Gastroesophageal sphincter (tissue), 3 donors: ENCODE results near the gene RASL11A.

Source experiments
- EP300 ChIP-seq: sonication (generic); formaldehyde crosslinking; IDR thresholded peaks from one replicate; pipeline ENCODE4 v1.6.1; 2017; ENCODE audit warnings: antibody characterized with exemption, mild to moderate bottlenecking
- POLR2A ChIP-seq, 2 donors: fragments of 450-650 bp; IDR thresholded peaks; one replicate each; pipeline ENCODE4 v1.6.1; 2017; ENCODE audit warnings: antibody characterized with exemption in 2 of 2, mild to moderate bottlenecking in 2 of 2, moderate library complexity in 1 of 2
- POLR2AphosphoS5 ChIP-seq: sonication (generic); formaldehyde crosslinking; IDR thresholded peaks from one replicate; pipeline ENCODE4 v1.6.1; 2017; ENCODE audit warnings: antibody characterized with exemption
- TF ChIP-seq, protein P1 (sequence below), 4 experiments: fragments of 200-600 bp in 2 of 4; fragments of 450-650 bp in 2 of 4; sonication (generic) in 1 of 4; IDR thresholded peaks; one replicate each; pipeline ENCODE4 v1.5.1; 2017 to 2019; ENCODE audit warnings: antibody characterized with exemption in 4 of 4, mild to moderate bottlenecking in 2 of 4, moderate library complexity in 2 of 4

DNA sequence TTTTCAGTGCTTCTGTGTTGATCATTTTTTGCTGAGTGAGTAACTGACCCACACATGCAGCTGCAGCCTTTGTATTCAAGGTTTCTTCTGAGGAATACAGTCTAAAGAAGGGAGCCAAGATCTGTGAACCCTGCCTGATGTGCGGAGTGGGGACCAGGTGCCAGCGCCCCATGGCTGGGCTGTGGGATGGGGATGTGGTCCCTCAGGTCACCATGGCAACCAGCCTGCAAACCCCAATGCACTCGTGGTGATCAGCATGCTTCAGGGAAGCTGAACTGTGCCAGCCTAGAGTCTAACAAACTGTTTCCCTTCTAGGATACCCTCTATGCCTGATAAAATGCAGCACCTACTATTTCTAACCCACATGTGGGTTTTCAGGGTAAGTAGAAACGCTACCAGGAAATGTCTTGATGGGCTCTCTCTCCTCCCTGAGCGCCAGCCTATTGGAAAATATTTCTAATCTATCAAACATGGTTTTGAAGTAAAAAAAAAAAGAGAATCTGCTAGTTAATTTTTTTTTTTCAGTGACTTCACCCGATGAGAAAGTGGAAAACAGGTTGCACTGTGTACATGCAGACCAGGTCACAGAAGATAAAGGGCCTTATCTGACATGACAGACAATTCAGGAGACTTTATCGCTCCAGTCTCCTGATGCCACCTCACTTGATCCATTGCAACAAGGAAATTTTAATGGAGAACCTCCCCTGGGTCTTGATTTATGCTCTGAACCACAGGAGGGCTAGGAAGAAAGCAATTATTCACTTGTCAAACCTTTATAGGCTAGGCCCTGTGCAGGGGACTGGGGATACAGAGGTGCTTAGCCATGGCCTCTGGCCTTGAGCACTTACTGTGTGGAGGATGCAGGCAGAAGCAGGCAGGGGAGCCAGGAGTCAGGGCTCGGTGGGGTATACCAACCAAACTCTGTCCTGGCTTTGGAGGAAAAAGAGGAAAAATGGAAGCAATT is 51.1 kb downstream of the RASL11A start:
- TF ChIP-seq POLR2A (IDR thresholded peaks at IDR 0.05) (no peak), POLR2AphosphoS5 (no peak), EP300 (no peak)
- TF ChIP-seq, protein P1, sequence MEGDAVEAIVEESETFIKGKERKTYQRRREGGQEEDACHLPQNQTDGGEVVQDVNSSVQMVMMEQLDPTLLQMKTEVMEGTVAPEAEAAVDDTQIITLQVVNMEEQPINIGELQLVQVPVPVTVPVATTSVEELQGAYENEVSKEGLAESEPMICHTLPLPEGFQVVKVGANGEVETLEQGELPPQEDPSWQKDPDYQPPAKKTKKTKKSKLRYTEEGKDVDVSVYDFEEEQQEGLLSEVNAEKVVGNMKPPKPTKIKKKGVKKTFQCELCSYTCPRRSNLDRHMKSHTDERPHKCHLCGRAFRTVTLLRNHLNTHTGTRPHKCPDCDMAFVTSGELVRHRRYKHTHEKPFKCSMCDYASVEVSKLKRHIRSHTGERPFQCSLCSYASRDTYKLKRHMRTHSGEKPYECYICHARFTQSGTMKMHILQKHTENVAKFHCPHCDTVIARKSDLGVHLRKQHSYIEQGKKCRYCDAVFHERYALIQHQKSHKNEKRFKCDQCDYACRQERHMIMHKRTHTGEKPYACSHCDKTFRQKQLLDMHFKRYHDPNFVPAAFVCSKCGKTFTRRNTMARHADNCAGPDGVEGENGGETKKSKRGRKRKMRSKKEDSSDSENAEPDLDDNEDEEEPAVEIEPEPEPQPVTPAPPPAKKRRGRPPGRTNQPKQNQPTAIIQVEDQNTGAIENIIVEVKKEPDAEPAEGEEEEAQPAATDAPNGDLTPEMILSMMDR (IDR thresholded peaks at IDR 0.05) = no peak
